DND-41 (cell line): ENCODE results near the gene KCNAB1.
"Not testable (repeated sequence)": the region's sequence is repeated elsewhere in the genome, so short reads cannot be mapped to it uniquely, and the experiment has no call there.

Source experiments
- ATAC-seq: fragments of 200-7000 bp; cut with Tn5 transposase; 3 replicates; pipeline ENCODE4 v1.9.1; 2021; ENCODE audit warnings: low read depth; ENCODE audit not compliant: insufficient read depth
- DNase-seq: peaks from one replicate; pipeline ENCODE4 v3.0.0-alpha.2; 2020
- H2AFZ ChIP-seq: 2 replicates; pipeline ENCODE4 v1.6.0; 2012; ENCODE audit warnings: low read depth, low read length
- H3K27ac ChIP-seq: 2 replicates; pipeline ENCODE4 v1.5.1; 2012; ENCODE audit warnings: low read length, inconsistent platforms
- H3K27me3 ChIP-seq: fragments of 200-600 bp; sonication (generic); 2 replicates; pipeline ENCODE4 v1.6.0; 2012; ENCODE audit warnings: low read length, mild to moderate bottlenecking, inconsistent platforms; ENCODE audit not compliant: insufficient read depth, poor library complexity
- H3K36me3 ChIP-seq: 2 replicates; pipeline ENCODE4 v1.5.1; 2012; ENCODE audit warnings: low read length, inconsistent platforms; ENCODE audit not compliant: insufficient read depth
- H3K4me1 ChIP-seq: 2 replicates; pipeline ENCODE4 v1.5.1; 2012; ENCODE audit warnings: mild to moderate bottlenecking, low read length; ENCODE audit not compliant: insufficient read depth
- H3K4me2 ChIP-seq: 2 replicates; pipeline ENCODE4 v1.6.0; 2012; ENCODE audit warnings: mild to moderate bottlenecking, moderate library complexity, low read length, inconsistent platforms; ENCODE audit not compliant: insufficient read depth
- H3K4me3 ChIP-seq, 2 experiments: fragments of 200-600 bp in 1 of 2; shearing (Covaris generic) in 1 of 2; 2 replicates each; pipeline ENCODE4 v1.5.1; 2012 to 2016; ENCODE audit warnings: inconsistent platforms in 2 of 2, low read length in 2 of 2, mild to moderate bottlenecking in 2 of 2, low read depth in 1 of 2, moderate library complexity in 1 of 2
- H3K79me2 ChIP-seq: 2 replicates; pipeline ENCODE4 v1.6.0; 2012; ENCODE audit warnings: low read length, inconsistent platforms; ENCODE audit not compliant: insufficient read depth
- H3K9ac ChIP-seq: 2 replicates; pipeline ENCODE4 v1.6.0; 2012; ENCODE audit warnings: low read depth, mild to moderate bottlenecking, inconsistent platforms, low read length, moderate library complexity
- H3K9me3 ChIP-seq: 2 replicates; pipeline ENCODE4 v1.5.1; 2012; ENCODE audit warnings: low read length, moderate library complexity, mild to moderate bottlenecking, inconsistent platforms; ENCODE audit not compliant: insufficient read depth, severe bottlenecking
- H4K20me1 ChIP-seq: 2 replicates; pipeline ENCODE4 v1.6.0; 2012; ENCODE audit warnings: low read length; ENCODE audit not compliant: insufficient read depth
- EZH2 ChIP-seq: IDR thresholded peaks from 3 replicates; pipeline ENCODE4 v1.6.1; 2012; ENCODE audit warnings: borderline replicate concordance, low read depth, mild to moderate bottlenecking, moderate library complexity, low read length, inconsistent platforms; ENCODE audit not compliant: severe bottlenecking
- TF ChIP-seq, protein P1 (sequence below): IDR thresholded peaks from 2 replicates; pipeline ENCODE4 v1.5.1; 2012; ENCODE audit warnings: borderline replicate concordance, low read length, moderate library complexity, mild to moderate bottlenecking; ENCODE audit not compliant: poor library complexity, severe bottlenecking; ENCODE audit errors: extremely low read depth

The KCNAB1 gene

DNA sequence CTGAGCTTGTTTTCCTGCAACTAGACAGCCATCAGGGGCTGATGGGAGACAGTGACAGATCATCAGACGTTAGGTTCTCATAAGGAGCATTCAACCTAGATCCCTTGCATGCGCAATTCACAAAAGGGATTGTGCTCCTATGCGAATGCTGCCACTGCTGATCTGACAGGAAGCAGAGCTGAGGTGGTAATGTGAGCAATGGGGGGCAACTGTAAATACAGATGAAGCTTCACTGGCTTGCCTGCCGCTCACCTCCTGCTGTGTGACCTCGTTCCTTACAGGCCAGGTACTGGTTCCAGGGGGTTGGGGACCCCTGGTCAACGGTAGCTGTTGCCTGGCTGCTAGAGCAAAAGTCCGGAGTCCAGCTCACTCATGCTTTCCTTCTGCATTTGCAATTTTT, 26.4 kb upstream of the KCNAB1 start:
- H3K27me3 ChIP-seq: peaks cover 6% of the 10 kb centered on the region
- no peaks in the 10 kb centered on the region for H4K20me1 ChIP-seq
- H3K36me3 ChIP-seq: no peaks in the 10 kb centered on the region
- no peaks in the 10 kb centered on the region for H3K79me2 ChIP-seq
- H3K27ac ChIP-seq: no peak overlapping the region
- ATAC-seq (no peak), DNase-seq (no peak)
- H3K4me1 ChIP-seq: no peaks in the 10 kb centered on the region
- no peak overlapping the region for H3K9ac ChIP-seq
- TF ChIP-seq, protein P1, sequence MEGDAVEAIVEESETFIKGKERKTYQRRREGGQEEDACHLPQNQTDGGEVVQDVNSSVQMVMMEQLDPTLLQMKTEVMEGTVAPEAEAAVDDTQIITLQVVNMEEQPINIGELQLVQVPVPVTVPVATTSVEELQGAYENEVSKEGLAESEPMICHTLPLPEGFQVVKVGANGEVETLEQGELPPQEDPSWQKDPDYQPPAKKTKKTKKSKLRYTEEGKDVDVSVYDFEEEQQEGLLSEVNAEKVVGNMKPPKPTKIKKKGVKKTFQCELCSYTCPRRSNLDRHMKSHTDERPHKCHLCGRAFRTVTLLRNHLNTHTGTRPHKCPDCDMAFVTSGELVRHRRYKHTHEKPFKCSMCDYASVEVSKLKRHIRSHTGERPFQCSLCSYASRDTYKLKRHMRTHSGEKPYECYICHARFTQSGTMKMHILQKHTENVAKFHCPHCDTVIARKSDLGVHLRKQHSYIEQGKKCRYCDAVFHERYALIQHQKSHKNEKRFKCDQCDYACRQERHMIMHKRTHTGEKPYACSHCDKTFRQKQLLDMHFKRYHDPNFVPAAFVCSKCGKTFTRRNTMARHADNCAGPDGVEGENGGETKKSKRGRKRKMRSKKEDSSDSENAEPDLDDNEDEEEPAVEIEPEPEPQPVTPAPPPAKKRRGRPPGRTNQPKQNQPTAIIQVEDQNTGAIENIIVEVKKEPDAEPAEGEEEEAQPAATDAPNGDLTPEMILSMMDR: no peak
- no peak overlapping the region for H2AFZ ChIP-seq
- no peak overlapping the region for H3K4me2 ChIP-seq
- H3K9me3 ChIP-seq: no peaks in the 10 kb centered on the region
- H3K4me3 ChIP-seq: no peak overlapping the region

DNA sequence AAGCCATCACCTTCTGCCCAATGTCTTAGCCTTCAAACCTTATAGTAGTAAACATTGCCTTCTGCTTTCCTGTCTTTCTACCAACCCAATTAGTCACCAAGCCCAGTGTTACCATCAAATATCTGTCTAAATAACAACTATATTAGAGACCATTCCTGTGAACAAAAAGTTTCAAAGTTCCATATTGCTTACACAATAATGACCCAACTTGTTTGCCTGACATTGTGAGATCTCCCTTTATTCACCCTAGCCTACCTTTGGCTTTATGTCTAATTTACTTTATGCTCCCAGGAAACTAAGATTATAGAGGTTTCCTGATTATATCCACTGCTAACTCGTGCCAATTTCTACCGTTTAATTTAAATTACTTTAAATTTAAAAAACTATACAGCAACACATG, 26.0 kb upstream of the KCNAB1 start:
- DNase-seq (no peak), ATAC-seq (no peak)
- TF ChIP-seq, protein P1: no peak
- TF ChIP-seq EZH2: no peak
- peaks cover 6% of the 10 kb centered on the region for H3K27me3 ChIP-seq
- no peaks in the 10 kb centered on the region for H4K20me1 ChIP-seq
- no peaks in the 10 kb centered on the region for H3K4me1 ChIP-seq
- H3K36me3 ChIP-seq: no peaks in the 10 kb centered on the region
- no peak overlapping the region for H2AFZ ChIP-seq
- H3K4me3 ChIP-seq: no peak overlapping the region
- no peaks in the 10 kb centered on the region for H3K9me3 ChIP-seq
- H3K9ac ChIP-seq: no peak overlapping the region
- no peaks in the 10 kb centered on the region for H3K79me2 ChIP-seq
- H3K4me2 ChIP-seq: no peak overlapping the region
- no peak overlapping the region for H3K27ac ChIP-seq

DNA sequence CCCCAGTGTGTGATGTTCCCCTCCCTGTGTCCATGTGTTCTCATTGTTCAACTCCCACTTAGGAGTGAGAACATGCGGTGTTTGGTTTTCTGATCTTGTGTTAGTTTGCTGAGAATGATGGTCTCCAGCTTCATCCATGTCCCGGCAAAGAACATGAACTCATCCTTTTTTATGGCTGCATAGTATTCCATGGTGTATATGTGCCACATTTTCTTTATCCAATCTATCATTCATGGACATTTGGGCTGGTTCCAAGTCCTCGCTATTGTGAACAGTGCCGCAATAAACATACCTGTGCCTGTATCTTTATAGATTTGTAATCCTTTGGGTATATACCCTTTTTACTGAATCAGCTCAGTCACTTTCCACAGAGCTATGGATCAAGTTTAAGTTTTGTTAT, 24.7 kb upstream of the KCNAB1 start:
- H2AFZ ChIP-seq, ATAC-seq, H3K4me1 ChIP-seq: not testable (repeated sequence)

DNA sequence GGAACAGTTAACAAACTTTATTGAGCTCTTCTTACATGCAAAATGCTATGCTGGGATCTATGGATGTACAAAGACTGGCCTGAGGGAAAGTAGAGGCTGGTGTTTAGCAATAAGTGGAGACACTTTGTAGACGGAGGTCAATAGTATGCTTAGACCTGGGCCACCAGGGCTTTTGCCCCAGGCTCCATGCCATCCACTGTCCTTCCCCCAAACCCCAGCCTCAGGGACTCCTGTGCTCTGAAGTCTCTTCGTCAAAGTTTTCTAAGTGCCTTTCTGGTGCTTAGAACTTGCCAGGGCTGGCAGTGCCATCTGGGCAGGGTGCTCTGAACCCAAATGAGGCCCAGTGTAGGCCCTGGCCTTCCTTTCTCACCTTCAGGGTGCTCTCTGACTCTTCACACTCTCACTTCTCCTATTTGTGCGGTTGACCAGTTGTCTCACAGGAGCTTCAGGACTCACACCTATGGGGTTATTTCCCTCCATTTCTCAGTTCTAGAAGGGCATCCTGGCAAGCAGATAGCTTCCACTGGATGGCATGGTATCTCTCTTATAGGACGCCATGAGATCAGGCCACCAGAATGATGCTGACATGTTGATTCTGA, 21.8 kb upstream of the KCNAB1 start:
- Histone ChIP-seq H3K36me3 (no peaks in the 10 kb centered on the region), H3K4me3 (no peak overlapping the region), H3K4me1 (no peaks in the 10 kb centered on the region), H2AFZ (no peak overlapping the region), H3K9ac (no peak overlapping the region), H3K27ac (no peak overlapping the region), H3K9me3 (no peaks in the 10 kb centered on the region), H3K79me2 (no peaks in the 10 kb centered on the region), H4K20me1 (no peaks in the 10 kb centered on the region), H3K27me3 (peaks cover 6% of the 10 kb centered on the region), H3K4me2 (no peak overlapping the region)
- no peak for DNase-seq
- no peak for ATAC-seq
- TF ChIP-seq, protein P1: no peak
- TF ChIP-seq EZH2: no peak

More for the DNA sequence above, 24.7 kb upstream of the KCNAB1 start:
- H3K27ac ChIP-seq, H3K79me2 ChIP-seq, H3K4me3 ChIP-seq, H3K9me3 ChIP-seq, H3K36me3 ChIP-seq, H3K9ac ChIP-seq, H3K27me3 ChIP-seq, DNase-seq, H3K4me2 ChIP-seq, H4K20me1 ChIP-seq: not testable (repeated sequence)

DNA sequence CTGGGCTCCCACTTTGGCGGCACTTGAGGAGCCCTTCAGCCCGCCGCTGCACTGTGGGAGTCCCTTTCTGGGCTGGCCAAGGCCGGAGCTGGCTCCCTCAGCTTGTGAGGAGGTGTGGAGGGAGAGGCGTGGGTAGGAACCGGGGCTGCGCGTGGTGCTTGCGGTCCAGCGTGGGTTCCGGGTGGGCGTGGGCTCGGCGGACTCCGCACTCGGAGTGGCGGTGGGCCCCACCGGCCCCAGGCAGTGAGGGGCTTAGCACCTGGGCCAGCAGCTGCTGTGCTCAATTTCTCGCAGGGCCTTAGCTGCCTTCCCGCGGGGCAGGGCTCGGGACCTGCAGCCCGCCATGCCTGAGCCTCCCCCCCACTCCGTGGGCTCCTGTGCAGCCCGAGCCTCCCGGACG, 21.0 kb upstream of the KCNAB1 start:
- not testable (repeated sequence) for H3K4me3 ChIP-seq, H3K27me3 ChIP-seq

DNA sequence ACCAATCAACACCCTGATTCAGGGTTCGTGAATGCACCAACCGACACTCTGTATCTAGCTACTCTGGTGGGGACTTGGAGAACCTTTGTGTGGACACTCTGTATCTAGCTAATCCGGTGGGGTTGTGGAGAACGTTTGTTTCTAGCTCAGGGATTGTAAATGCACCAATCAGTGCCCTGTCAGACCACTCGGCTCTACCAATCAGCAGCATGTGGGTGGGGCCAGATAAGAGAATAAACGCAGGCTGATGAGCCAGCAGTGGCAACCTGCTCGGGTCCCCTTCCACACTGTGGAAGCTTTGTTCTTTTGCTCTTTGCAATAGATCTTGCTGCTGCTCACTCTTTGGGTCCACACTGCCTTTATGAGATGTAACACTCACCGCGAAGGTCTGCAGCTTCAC, 20.4 kb upstream of the KCNAB1 start:
- H3K4me3 ChIP-seq, H3K9me3 ChIP-seq, H3K4me2 ChIP-seq, H2AFZ ChIP-seq, H4K20me1 ChIP-seq, H3K9ac ChIP-seq, H3K27ac ChIP-seq, H3K4me1 ChIP-seq, ATAC-seq, H3K79me2 ChIP-seq, H3K27me3 ChIP-seq, H3K36me3 ChIP-seq, DNase-seq: not testable (repeated sequence)

More for the DNA sequence above, 21.0 kb upstream of the KCNAB1 start:
- H3K9ac ChIP-seq, ATAC-seq, H4K20me1 ChIP-seq, DNase-seq, H3K27ac ChIP-seq, H2AFZ ChIP-seq, H3K79me2 ChIP-seq, H3K4me2 ChIP-seq, H3K36me3 ChIP-seq, H3K4me1 ChIP-seq, H3K9me3 ChIP-seq: not testable (repeated sequence)
